Keratinocyte (primary cell): ENCODE data around the gene BBS2. TPM values are rescaled to one million over a fixed set of nuclear protein-coding genes. Genes with fewer than 3 reads are reported as not detected.

ENCODE experiments used
- DNase-seq: peaks from one replicate; pipeline ENCODE4 v3.0.0-alpha.2; 2011; ENCODE audit warnings: low read depth, missing footprints, low spot score
- FAIRE-seq: peaks from 2 replicates; lab custom pipeline; 2011; peaks lifted over from hg19 to GRCh38; lab: Jason Lieb, UNC
- H2AFZ ChIP-seq: 2 replicates; pipeline ENCODE4 v1.6.0; 2012; ENCODE audit warnings: low read length, control low read depth, inconsistent platforms; ENCODE audit not compliant: control insufficient read depth
- H3K27ac ChIP-seq: 2 replicates; pipeline ENCODE4 v1.5.1; 2011; ENCODE audit warnings: low read length; ENCODE audit not compliant: control insufficient read depth, insufficient read depth
- H3K27me3 ChIP-seq: 3 replicates; pipeline ENCODE4 v1.6.0; 2011; ENCODE audit warnings: low read length; ENCODE audit not compliant: control insufficient read depth, insufficient read depth; ENCODE audit errors: extremely low read depth
- H3K36me3 ChIP-seq, 2 experiments: 2 replicates in 1 of 2; 3 replicates in 1 of 2; pipeline ENCODE4 v1.5.1; 2011; ENCODE audit warnings: low read length in 2 of 2, mild to moderate bottlenecking in 1 of 2; ENCODE audit not compliant: control insufficient read depth in 2 of 2, insufficient read depth in 2 of 2; ENCODE audit errors: extremely low read depth in 1 of 2
- H3K4me1 ChIP-seq: 3 replicates; pipeline ENCODE4 v1.5.1; 2011; ENCODE audit warnings: low read length; ENCODE audit not compliant: control insufficient read depth, insufficient read depth; ENCODE audit errors: extremely low read depth
- H3K4me2 ChIP-seq: 3 replicates; pipeline ENCODE4 v1.6.0; 2011; ENCODE audit warnings: low read depth, low read length; ENCODE audit not compliant: control insufficient read depth, insufficient read depth; ENCODE audit errors: extremely low read depth
- H3K4me3 ChIP-seq, 3 experiments: fragments of 200-600 bp in 1 of 3; sonication (generic) in 1 of 3; 2 replicates in 2 of 3; 3 replicates in 1 of 3; pipeline ENCODE4 v1.5.1; 2011 to 2016; ENCODE audit warnings: low read length in 3 of 3, mild to moderate bottlenecking in 3 of 3, control low read depth in 2 of 3, inconsistent platforms in 1 of 3, low read depth in 1 of 3, mixed read lengths in 1 of 3, mixed run types in 1 of 3, moderate library complexity in 1 of 3; ENCODE audit not compliant: control insufficient read depth in 2 of 3, insufficient read depth in 2 of 3; ENCODE audit errors: extremely low read depth in 1 of 3
- H3K79me2 ChIP-seq: 2 replicates; pipeline ENCODE4 v1.6.0; 2012; ENCODE audit warnings: low read length; ENCODE audit not compliant: control insufficient read depth, insufficient read depth
- H3K9ac ChIP-seq: 3 replicates; pipeline ENCODE4 v1.6.0; 2011; ENCODE audit warnings: low read length; ENCODE audit not compliant: control insufficient read depth, insufficient read depth; ENCODE audit errors: extremely low read depth
- H3K9me1 ChIP-seq: 3 replicates; pipeline ENCODE4 v1.6.0; 2011; ENCODE audit warnings: low read length; ENCODE audit not compliant: control insufficient read depth, insufficient read depth; ENCODE audit errors: extremely low read depth
- H3K9me3 ChIP-seq: 2 replicates; pipeline ENCODE4 v1.5.1; 2012; ENCODE audit warnings: low read depth, low read length; ENCODE audit not compliant: control insufficient read depth
- H4K20me1 ChIP-seq: 3 replicates; pipeline ENCODE4 v1.6.0; 2011; ENCODE audit warnings: low read length; ENCODE audit not compliant: control insufficient read depth, insufficient read depth; ENCODE audit errors: extremely low read depth
- EZH2 ChIP-seq: IDR thresholded peaks from one replicate; pipeline ENCODE4 v1.6.1; 2012; ENCODE audit warnings: inconsistent platforms, mild to moderate bottlenecking, low read length, moderate library complexity
- dilution Hi-C: fragments of 300-500 bp; cut with MboI; formaldehyde crosslinking; loops from one replicate; pipeline ENCODE4 v1.7.0; 2020; ENCODE audit warnings: low sequenced_read_pairs; ENCODE audit not compliant: extremely low pct_ligation_motif_present
- polyA plus RNA-seq, 5 experiments: library from polyadenylated mRNA; depleted of rRNA in 3 of 5; stranded (reverse) in 3 of 5; stranded (forward) in 1 of 5; unstranded in 1 of 5; fragments of >200 nt; gene quantifications; 1 replicate in 1 of 5; 2 replicates in 3 of 5; 3 replicates in 1 of 5; pipeline versions ENCODE4 v1.2.1 to v1.2.3, GENCODE V29; 2011 to 2012; ENCODE audit warnings: missing spikeins in 2 of 5, low read depth in 1 of 5, low replicate concordance in 1 of 5
- TF ChIP-seq, protein P1 (sequence below), 3 experiments: IDR thresholded peaks in 1 of 3; conservative IDR thresholded peaks in 1 of 3; optimal IDR thresholded peaks in 1 of 3; 2 replicates in 2 of 3; 3 replicates in 1 of 3; pipeline versions ENCODE3 to v1.5.1; 2011; ENCODE audit warnings: low read length in 3 of 3, mild to moderate bottlenecking in 3 of 3, moderate library complexity in 2 of 3, control low read depth in 1 of 3, inconsistent platforms in 1 of 3; ENCODE audit not compliant: insufficient read depth in 2 of 3; ENCODE audit errors: extremely low read depth in 1 of 3

BBS2 gene
- polyA plus RNA-seq, 1 donor (not counting 4 experiments of a cell fraction or from before 2014, with no cell fraction given), result 76.1 TPM

DNA sequence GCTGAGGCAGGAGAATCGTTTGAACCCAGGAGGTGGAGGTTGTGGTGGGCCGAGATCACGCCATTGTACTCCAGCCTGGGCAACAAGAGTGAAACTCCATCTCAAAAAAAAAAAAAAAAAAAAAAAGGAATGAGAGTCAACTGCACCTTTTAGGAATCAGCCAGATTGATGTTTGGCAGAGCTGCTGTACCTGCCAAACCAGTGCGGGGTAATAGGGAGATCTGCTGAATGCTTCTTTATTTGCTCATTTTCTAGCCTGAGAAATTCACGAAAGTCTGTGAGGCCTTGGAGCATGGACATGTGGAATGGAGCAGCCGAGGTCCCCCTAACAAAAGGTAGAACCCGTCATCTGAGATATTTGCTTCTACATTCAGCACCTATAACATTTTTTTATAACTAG is 50.1 kb downstream of the BBS2 start:
- H4K20me1 ChIP-seq, result peaks cover 4% of the 10 kb centered on the region
- DNase-seq (no peak), FAIRE-seq (no peak)
- dilution Hi-C loops, result no loop called here
- no peaks in the 10 kb centered on the region for H3K9me3 ChIP-seq
- H3K79me2 ChIP-seq, result no peaks in the 10 kb centered on the region
- H3K9ac ChIP-seq, result no peak overlapping the region
- H3K9me1 ChIP-seq, result no peaks in the 10 kb centered on the region
- no peak overlapping the region for H3K4me3 ChIP-seq
- H3K27ac ChIP-seq, result peak overlapping the region; percentile 3
- no peak overlapping the region for H2AFZ ChIP-seq
- peaks cover 12% of the 10 kb centered on the region for H3K4me1 ChIP-seq
- H3K4me2 ChIP-seq, result peak overlapping the region; percentile 23
- H3K27me3 ChIP-seq, result no peaks in the 10 kb centered on the region
- peaks cover 33 to 54% of the 10 kb centered on the region in 2 experiments for H3K36me3 ChIP-seq
- no peak for TF ChIP-seq EZH2
- TF ChIP-seq, protein P1, sequence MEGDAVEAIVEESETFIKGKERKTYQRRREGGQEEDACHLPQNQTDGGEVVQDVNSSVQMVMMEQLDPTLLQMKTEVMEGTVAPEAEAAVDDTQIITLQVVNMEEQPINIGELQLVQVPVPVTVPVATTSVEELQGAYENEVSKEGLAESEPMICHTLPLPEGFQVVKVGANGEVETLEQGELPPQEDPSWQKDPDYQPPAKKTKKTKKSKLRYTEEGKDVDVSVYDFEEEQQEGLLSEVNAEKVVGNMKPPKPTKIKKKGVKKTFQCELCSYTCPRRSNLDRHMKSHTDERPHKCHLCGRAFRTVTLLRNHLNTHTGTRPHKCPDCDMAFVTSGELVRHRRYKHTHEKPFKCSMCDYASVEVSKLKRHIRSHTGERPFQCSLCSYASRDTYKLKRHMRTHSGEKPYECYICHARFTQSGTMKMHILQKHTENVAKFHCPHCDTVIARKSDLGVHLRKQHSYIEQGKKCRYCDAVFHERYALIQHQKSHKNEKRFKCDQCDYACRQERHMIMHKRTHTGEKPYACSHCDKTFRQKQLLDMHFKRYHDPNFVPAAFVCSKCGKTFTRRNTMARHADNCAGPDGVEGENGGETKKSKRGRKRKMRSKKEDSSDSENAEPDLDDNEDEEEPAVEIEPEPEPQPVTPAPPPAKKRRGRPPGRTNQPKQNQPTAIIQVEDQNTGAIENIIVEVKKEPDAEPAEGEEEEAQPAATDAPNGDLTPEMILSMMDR (optimal IDR thresholded peaks at IDR 0.05 in 1 of 3, IDR thresholded peaks at IDR 0.05 in 1 of 3, conservative IDR thresholded peaks at IDR 0.05 in 1 of 3; ENCODE audit: extremely low read depth in 1 of 3, insufficient read depth in 2 of 3, low read length in 3 of 3), result no peak

- Histone ChIP-seq H2AFZ (no peak overlapping the region), H3K79me2 (no peaks in the 10 kb centered on the region), H3K9me3 (no peaks in the 10 kb centered on the region), H3K4me1 (peaks cover 12% of the 10 kb centered on the region), H3K27ac (no peak overlapping the region), H3K9ac (no peak overlapping the region), H3K4me2 (no peak overlapping the region), H3K4me3 (no peak overlapping the region), H4K20me1 (peaks cover 4% of the 10 kb centered on the region), H3K27me3 (no peaks in the 10 kb centered on the region), H3K9me1 (no peaks in the 10 kb centered on the region), H3K36me3 (peaks cover 31 to 54% of the 10 kb centered on the region in 2 experiments)
- DNase-seq, result no peak
- no peak for FAIRE-seq
- TF ChIP-seq, protein P1 (optimal IDR thresholded peaks at IDR 0.05 in 1 of 3, IDR thresholded peaks at IDR 0.05 in 1 of 3, conservative IDR thresholded peaks at IDR 0.05 in 1 of 3; ENCODE audit: extremely low read depth in 1 of 3, insufficient read depth in 2 of 3, low read length in 3 of 3), result no peak
- TF ChIP-seq EZH2, result no peak
- dilution Hi-C loops, result no loop called here
Measured at GRCh38 chr16:56468800-56469199, 51.0 kb downstream of the BBS2 start.
